K562 (cell line): ENCODE results near the gene MAP2K7. TPM values are rescaled to one million over a fixed set of nuclear protein-coding genes. Genes with fewer than 3 reads are reported as not detected.
A peak's percentile ranks its signal among the peaks of the same experiment; 100 is the strongest.

Experiments
- ATAC-seq: fragments of 200-7000 bp; cut with Tn5 transposase; 3 replicates; pipeline ENCODE4 v1.9.1; 2020; ENCODE audit warnings: moderate library complexity
- BruUV-seq: library from RNA; stranded (reverse); fragments of 400-500 nt; replicated peaks from 2 replicates; lab custom pipeline; 2021; lab: Mats Ljungman, UMichigan
- CTCF ChIA-PET: fragments of 300-600 bp; formaldehyde crosslinking; extraction: SDS; loops from one replicate; lab custom pipeline; 2021; ENCODE audit warnings: low intra/inter-chr PET ratio; lab: Yijun Ruan, JAX
- POLR2A ChIA-PET: fragments of 300-600, 350-650 bp; sonication (Branson Sonifier 250); formaldehyde crosslinking; extraction: SDS; loops from one replicate; lab custom pipeline; 2021; ENCODE audit warnings: antibody characterized with exemption, inconsistent platforms; lab: Yijun Ruan, JAX
- DNase-seq, 4 experiments: peaks; one replicate each; pipeline versions ENCODE4 v3.0.0 to v3.0.0-alpha.2; 2011 to 2018; ENCODE audit warnings: low spot score in 3 of 4, mixed read lengths in 3 of 4; ENCODE audit errors: extremely low read depth in 1 of 4
- FAIRE-seq: peaks from 2 replicates; lab custom pipeline; 2011; peaks lifted over from hg19 to GRCh38; lab: Jason Lieb, UNC
- H2AFZ ChIP-seq: 2 replicates; pipeline ENCODE4 v1.6.0; 2011; ENCODE audit warnings: low read depth, low read length, control low read depth, inconsistent platforms
- H3K27ac ChIP-seq: fragments of 200-600 bp; 3 replicates; pipeline ENCODE4 v1.8.0; 2011; ENCODE audit warnings: low read depth, mild to moderate bottlenecking, control low read depth, inconsistent platforms, low read length, moderate library complexity, mixed read lengths; ENCODE audit errors: extremely low read depth
- H3K27me3 ChIP-seq, 2 experiments: fragments of 300-600 bp in 1 of 2; 2 replicates in 1 of 2; 3 replicates in 1 of 2; pipeline versions ENCODE4 v1.6.0 to v1.8.0; 2011; ENCODE audit warnings: inconsistent platforms in 2 of 2, low read length in 2 of 2, mild to moderate bottlenecking in 1 of 2, mixed read lengths in 1 of 2, moderate library complexity in 1 of 2; ENCODE audit not compliant: control insufficient read depth in 2 of 2, insufficient read depth in 2 of 2
- H3K36me3 ChIP-seq: fragments of 300-600 bp; 3 replicates; pipeline ENCODE4 v1.8.0; 2011; ENCODE audit warnings: mild to moderate bottlenecking, low read length, inconsistent platforms; ENCODE audit not compliant: control insufficient read depth, insufficient read depth
- H3K4me1 ChIP-seq, 2 experiments: fragments of 200-600 bp in 1 of 2; replicated peaks in 1 of 2; 2 replicates in 1 of 2; 3 replicates in 1 of 2; pipeline versions ENCODE4 v1.5.1 to v1.8.0; 2011; ENCODE audit warnings: inconsistent platforms in 2 of 2, low read length in 2 of 2, mild to moderate bottlenecking in 1 of 2, mixed read lengths in 1 of 2, moderate library complexity in 1 of 2; ENCODE audit not compliant: control insufficient read depth in 2 of 2, insufficient read depth in 2 of 2
- H3K4me2 ChIP-seq: 2 replicates; pipeline ENCODE4 v1.6.1; 2011; ENCODE audit warnings: low read length, control low read depth, inconsistent platforms, mixed read lengths; ENCODE audit not compliant: insufficient read depth
- H3K4me3 ChIP-seq: fragments of 200-600 bp; sonication (generic), shearing (Covaris generic); 2 replicates; pipeline ENCODE4 v1.5.1; 2016; ENCODE audit warnings: control low read depth, inconsistent platforms
- H3K79me2 ChIP-seq: fragments of 200-600 bp; 3 replicates; pipeline ENCODE4 v1.8.0; 2011; ENCODE audit warnings: low read length, inconsistent platforms; ENCODE audit not compliant: control insufficient read depth, insufficient read depth
- H3K9ac ChIP-seq, 2 experiments: 2 replicates each; pipeline versions ENCODE4 v1.6.0 to v1.6.1; 2011; ENCODE audit warnings: low read depth in 2 of 2, low read length in 2 of 2, control low read depth in 1 of 2, inconsistent platforms in 1 of 2, mild to moderate bottlenecking in 1 of 2, mixed read lengths in 1 of 2; ENCODE audit not compliant: insufficient read depth in 1 of 2
- H3K9me1 ChIP-seq: one replicate; pipeline ENCODE4 v1.6.0; 2011; ENCODE audit warnings: inconsistent platforms, mild to moderate bottlenecking, low read length, moderate library complexity; ENCODE audit not compliant: control insufficient read depth, insufficient read depth
- H3K9me3 ChIP-seq: replicated peaks from 2 replicates; pipeline ENCODE4 v1.5.1; 2011; ENCODE audit warnings: low read depth, low read length, inconsistent platforms; ENCODE audit not compliant: control insufficient read depth, insufficient read depth
- H4K20me1 ChIP-seq: replicated peaks from 2 replicates; pipeline ENCODE4 v1.6.1; 2011; ENCODE audit warnings: low read length, inconsistent platforms, mixed read lengths; ENCODE audit not compliant: control insufficient read depth, insufficient read depth
- ATF1 ChIP-seq, 2 experiments: fragments of 450-650 bp in 1 of 2; IDR thresholded peaks; 2 replicates each; pipeline ENCODE4 v1.6.1; 2016; ENCODE audit warnings: missing compliant biosample characterization in 1 of 2, missing genetic modification characterization in 1 of 2
- BACH1 ChIP-seq: fragments of 200-800 bp; sonication (Bioruptor generic); IDR thresholded peaks from 2 replicates; pipeline ENCODE4 v1.6.1; 2016; ENCODE audit warnings: missing genetic modification characterization, missing compliant biosample characterization
- FOXO4 ChIP-seq: fragments of 450-650 bp; formaldehyde crosslinking; IDR thresholded peaks from 2 replicates; pipeline ENCODE4 v1.4.0; 2020; ENCODE audit warnings: mild to moderate bottlenecking, moderate library complexity
- ILF3 ChIP-seq: fragments of 450-650 bp; IDR thresholded peaks from 2 replicates; pipeline ENCODE4 v1.6.1; 2018; ENCODE audit warnings: antibody characterized with exemption, mild to moderate bottlenecking, moderate library complexity, borderline replicate concordance
- LEF1 ChIP-seq: fragments of 450-650 bp; IDR thresholded peaks from 2 replicates; pipeline ENCODE4 v1.6.1; 2016; ENCODE audit warnings: mild to moderate bottlenecking
- NBN ChIP-seq: fragments of 450-650 bp; IDR thresholded peaks from 2 replicates; pipeline ENCODE4 v1.6.1; 2016; ENCODE audit warnings: low read depth, mild to moderate bottlenecking
- NFXL1 ChIP-seq: fragments of 450-650 bp; formaldehyde crosslinking; IDR thresholded peaks from 2 replicates; pipeline ENCODE4 v1.4.0; 2021; ENCODE audit warnings: mild to moderate bottlenecking
- POLR2AphosphoS2 ChIP-seq: IDR thresholded peaks from 2 replicates; pipeline ENCODE4 v1.6.1; 2012; ENCODE audit warnings: low read length, improper control_type of control experiment
- POLR2B ChIP-seq: fragments of 450-650 bp; IDR thresholded peaks from 2 replicates; pipeline ENCODE4 v1.6.1; 2018; ENCODE audit warnings: low read depth; ENCODE audit not compliant: partially characterized antibody
- SP1 ChIP-seq: sonication (generic); formaldehyde crosslinking; IDR thresholded peaks from 2 replicates; pipeline ENCODE4 v1.8.1; 2022; ENCODE audit warnings: mild to moderate bottlenecking, missing genetic modification reagents
- TEAD2 ChIP-seq: fragments of 450-650 bp; IDR thresholded peaks from 2 replicates; pipeline ENCODE4 v1.6.1; 2016; ENCODE audit warnings: missing genetic modification characterization, control low read depth, missing compliant biosample characterization
- TFAP4 ChIP-seq: sonication (generic); formaldehyde crosslinking; IDR thresholded peaks from 2 replicates; pipeline ENCODE4 v1.8.0; 2022; ENCODE audit warnings: missing genetic modification reagents, mild to moderate bottlenecking, moderate library complexity, borderline replicate concordance
- ZBTB2 ChIP-seq: fragments of 450-650 bp; IDR thresholded peaks from 2 replicates; pipeline ENCODE4 v1.6.1; 2016; ENCODE audit warnings: antibody characterized with exemption
- ZKSCAN3 ChIP-seq: fragments of 250-450 bp; sonication (Bioruptor Pico); IDR thresholded peaks from 2 replicates; pipeline ENCODE4 v1.4.0; 2020
- ZNF140 ChIP-seq: fragments of 250-450 bp; sonication (Bioruptor Pico); IDR thresholded peaks from 2 replicates; pipeline ENCODE4 v1.8.0; 2021; ENCODE audit warnings: moderate library complexity, mild to moderate bottlenecking, inconsistent platforms
- ZNF212 ChIP-seq: fragments of 450-650 bp; formaldehyde crosslinking; IDR thresholded peaks from 2 replicates; pipeline ENCODE4 v1.4.0; 2020; ENCODE audit warnings: mild to moderate bottlenecking
- ZNF586 ChIP-seq: fragments of 450-650 bp; formaldehyde crosslinking; conservative IDR thresholded peaks from 2 replicates; pipeline ENCODE4 v1.4.0; 2020; ENCODE audit warnings: mild to moderate bottlenecking, moderate library complexity
- ZNF695 ChIP-seq: fragments of 450-650 bp; formaldehyde crosslinking; IDR thresholded peaks from 2 replicates; pipeline ENCODE4 v1.4.0; 2020; ENCODE audit warnings: mild to moderate bottlenecking, moderate library complexity
- ZNF764 ChIP-seq: fragments of 250-450 bp; sonication (Bioruptor Pico); IDR thresholded peaks from 2 replicates; pipeline ENCODE4 v1.4.0; 2020; ENCODE audit warnings: low read depth, mild to moderate bottlenecking, moderate library complexity
- ZNF77 ChIP-seq: fragments of 250-450 bp; sonication (Bioruptor Pico); IDR thresholded peaks from 2 replicates; pipeline ENCODE4 v1.5.0; 2020
- WGBS: fragments of 100-300 bp; shearing (Covaris generic); methylation state at CpG from one replicate; pipeline ENCODE4 v1.1.6; 2016; ENCODE audit warnings: low coverage, mixed read lengths; ENCODE audit not compliant: insufficient coverage; ENCODE audit errors: missing lambda C conversion rate; 5-methylcytosine and 5-hydroxymethylcytosine counted together
- in situ Hi-C: fragments of 300-500 bp; cut with MboI; formaldehyde crosslinking; loops from 4 replicates; pipeline ENCODE4 v1.15.0; 2018; ENCODE audit warnings: inconsistent platforms, mixed read lengths
- intact Hi-C: fragments of 100-400 bp; cut with micrococcal nuclease; formaldehyde crosslinking; loops from 2 replicates; pipeline ENCODE4 v1.14.2; 2022
- polyA plus RNA-seq, 8 experiments: library from polyadenylated mRNA; depleted of rRNA in 4 of 8; stranded (reverse) in 5 of 8; unstranded in 3 of 8; fragments of >200 nt; fragmentation: Nextera tagmentation in 2 of 8; fragmentation: Illumina TruSeq in 1 of 8; extraction: Ambion mirVana in 2 of 8; extraction: Trizol in 1 of 8; gene quantifications; 2 replicates each; pipeline versions ENCODE4 v1.2.1 to v1.2.3, GENCODE V29; 2011 to 2014; ENCODE audit warnings: inconsistent platforms in 1 of 8, missing spikeins in 1 of 8
- total RNA-seq, 7 experiments: library from RNA; depleted of rRNA in 6 of 7; stranded (reverse); fragments of >200 nt in 6 of 7; fragmentation: Illumina TruSeq in 2 of 7; extraction: Trizol in 2 of 7; gene quantifications; 2 replicates each; pipeline versions ENCODE4 v1.2.1 to v1.2.3, GENCODE V29; 2011 to 2021; ENCODE audit warnings: low replicate concordance in 1 of 7

The MAP2K7 gene
- total and polyA plus RNA-seq, 9 of the 15 experiments (the other 6 are each of a cell fraction or from before 2014, with no cell fraction given) = 0.51 to 45.8 (median 14.1) TPM

DNA sequence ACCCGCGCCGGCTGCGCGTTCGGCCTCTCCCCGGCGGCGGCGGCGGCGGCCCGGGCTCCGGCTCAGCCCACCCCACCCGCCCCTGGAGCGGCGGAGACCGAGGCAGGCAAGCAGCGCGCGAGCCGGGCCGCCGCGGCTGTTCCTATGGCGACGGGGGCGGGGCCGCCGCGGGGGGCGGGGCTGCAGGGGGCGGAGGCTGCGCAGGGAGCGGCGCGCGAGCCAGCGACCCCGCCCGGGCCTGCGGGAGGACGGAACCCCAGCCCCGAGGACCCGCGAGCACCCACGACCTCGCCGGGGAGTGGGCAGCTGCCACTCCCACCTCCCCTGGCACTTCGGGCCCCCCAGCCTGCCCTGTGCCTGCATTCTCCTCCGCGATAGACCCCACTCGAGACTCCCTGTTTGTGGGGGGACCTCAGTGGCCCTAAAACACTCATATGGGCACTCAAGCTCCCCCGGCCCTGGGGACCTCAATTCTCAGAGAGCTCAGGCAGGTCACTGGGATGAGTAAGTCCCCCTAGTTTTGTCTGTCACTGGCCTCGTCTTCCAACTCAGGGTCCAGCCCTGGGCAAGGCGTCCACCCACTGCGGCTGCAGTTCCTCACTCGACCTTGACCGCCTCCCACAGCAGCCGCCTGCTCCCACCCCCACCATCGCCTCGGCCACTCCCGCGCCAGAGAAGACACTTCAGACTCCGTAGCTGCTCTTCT is 22.5 kb downstream of the MAP2K7 start, which contains the start of gene CTXN1:
CTXN1 (minus strand) TSS at position 115 of the 706 bp plus-strand sequence. CDS start 597 bp downstream, outside the sequence.
- H3K4me2 ChIP-seq = peak within 1 kb of the TSS; percentile 78
- peak within 1 kb of the TSS; percentile 73 for H3K27ac ChIP-seq
- no peaks in the 10 kb centered on the region for H3K9me3 ChIP-seq
- intact Hi-C loops = no loop called here
- WGBS = under 1% methylated on average over 11 of the region's 65 CpGs
- H3K9me1 ChIP-seq = no peaks in the 10 kb centered on the region
- peaks cover 47% of the 10 kb centered on the region; the same call in 1 of the 3 replicates for H3K36me3 ChIP-seq
- H3K79me2 ChIP-seq = no peaks in the 10 kb centered on the region; the same call in 2 of the 3 replicates
- DNase-seq (peak; percentile 80 to 92 (median 85)), FAIRE-seq (peak; percentile 70), ATAC-seq (peak; percentile 73)
- H4K20me1 ChIP-seq = peaks cover 27% of the 10 kb centered on the region
- H3K27me3 ChIP-seq = no peaks in the 10 kb centered on the region
- in situ Hi-C loops = no loop called here
- no TSS peak for BruUV-seq
- POLR2A ChIA-PET = interaction anchor here (0.6 to 2.7 kb wide), 5 partner anchors 9 to 835 kb away, joined by 3 to 17 read pairs (median 4); partner anchors contain the start of gene TIMM44
- H3K9ac ChIP-seq = peak within 1 kb of the TSS; percentile 32 to 88
- CTCF ChIA-PET = no interaction called here
- H3K4me3 ChIP-seq = peak within 1 kb of the TSS; percentile 48
- peaks cover 11 to 85% of the 10 kb centered on the region in 2 experiments for H3K4me1 ChIP-seq
- H2AFZ ChIP-seq = peak within 1 kb of the TSS; percentile 79
- TF ChIP-seq ZBTB2 = peak; percentile 62; the same call in 1 of the 2 replicates
- TF ChIP-seq ILF3 = peak; percentile 79; the same call in 1 of the 2 replicates
- no peak for TF ChIP-seq ZKSCAN3 (CRISPR knock-in tag)
- TF ChIP-seq ZNF764 = 0 out of 2 replicates have a peak, but pooled peaks have one; percentile 29
- no peak for TF ChIP-seq ZNF140 (CRISPR knock-in tag)
- no peak for TF ChIP-seq ATF1 (CRISPR knock-in tag; IDR thresholded peaks at IDR 0.05)
- TF ChIP-seq ATF1 (tag; IDR thresholded peaks at IDR 0.05) = peak; percentile 26; the same call in 1 of the 2 replicates
- peak; percentile 38; the same call in 1 of the 2 replicates for TF ChIP-seq ZNF212 (CRISPR knock-in tag)
- peak; percentile 98; the same call in 1 of the 2 replicates for TF ChIP-seq POLR2AphosphoS2
- TF ChIP-seq ZNF77 (CRISPR knock-in tag) = 0 out of 2 replicates have a peak, but pooled peaks have one; percentile 6
- TF ChIP-seq SP1 (CRISPR knock-in tag) = peak; percentile 61; the same call in 1 of the 2 replicates
- no peak for TF ChIP-seq BACH1 (tag)
- no peak for TF ChIP-seq FOXO4
- TF ChIP-seq NFXL1 (CRISPR knock-in tag) = no peak
- peak; percentile 84 for TF ChIP-seq POLR2B
- 0 out of 2 replicates have a peak, but pooled peaks have one; percentile 5 for TF ChIP-seq TFAP4
- TF ChIP-seq ZNF695 (CRISPR knock-in tag) = peak; percentile 75; the same call in 1 of the 2 replicates
- no peak for TF ChIP-seq TEAD2 (tag)
- TF ChIP-seq NBN = no peak
- 0 out of 2 replicates have a peak, but pooled peaks have one; percentile 12 for TF ChIP-seq LEF1
- TF ChIP-seq ZNF586 (CRISPR knock-in tag) = no peak
